MM.1S (cell line): ENCODE measurements around the gene CD47.

Experiments
- DNase-seq: peaks from one replicate; pipeline ENCODE4 v3.0.0-alpha.2; 2015
- H2AFZ ChIP-seq: fragments of 300-600 bp; sonication (generic); 2 replicates; pipeline ENCODE4 v1.6.0; 2016; ENCODE audit warnings: antibody characterized with exemption, low read length
- H3F3A ChIP-seq: fragments of 300-600 bp; sonication (generic); 2 replicates; pipeline ENCODE4 v1.6.1; 2016; ENCODE audit warnings: mild to moderate bottlenecking, antibody characterized with exemption, low read length, moderate library complexity, mixed read lengths; ENCODE audit not compliant: insufficient read depth
- H3K27ac ChIP-seq: fragments of 300-600 bp; sonication (generic); 2 replicates; pipeline ENCODE4 v1.5.1; 2016; ENCODE audit warnings: mild to moderate bottlenecking, low read length
- H3K27me3 ChIP-seq: fragments of 300-600 bp; sonication (generic); replicated peaks from 2 replicates; pipeline ENCODE4 v1.6.0; 2016; ENCODE audit warnings: low read length; ENCODE audit not compliant: insufficient read depth
- H3K36me3 ChIP-seq: fragments of 300-600 bp; sonication (generic); replicated peaks from 2 replicates; pipeline ENCODE4 v1.6.1; 2016; ENCODE audit warnings: mild to moderate bottlenecking, low read length, mixed read lengths; ENCODE audit not compliant: insufficient read depth
- H3K4me1 ChIP-seq: fragments of 300-600 bp; sonication (generic); 2 replicates; pipeline ENCODE4 v1.6.1; 2016; ENCODE audit warnings: low read length, mixed read lengths
- H3K4me2 ChIP-seq: fragments of 300-600 bp; sonication (generic); 2 replicates; pipeline ENCODE4 v1.6.0; 2016; ENCODE audit warnings: low read depth, low read length
- H3K4me3 ChIP-seq: fragments of 300-600 bp; sonication (generic); 2 replicates; pipeline ENCODE4 v1.5.1; 2016; ENCODE audit warnings: low read length, mixed read lengths
- H3K79me2 ChIP-seq: fragments of 300-600 bp; sonication (generic); 2 replicates; pipeline ENCODE4 v1.6.1; 2016; ENCODE audit warnings: mixed run types, low read length, mixed read lengths
- H3K9ac ChIP-seq: fragments of 300-600 bp; sonication (generic); 2 replicates; pipeline ENCODE4 v1.6.1; 2016; ENCODE audit warnings: low read length, mixed read lengths
- H3K9me2 ChIP-seq: fragments of 300-600 bp; sonication (generic); replicated peaks from 2 replicates; pipeline ENCODE4 v1.6.1; 2016; ENCODE audit warnings: mild to moderate bottlenecking, low read length, mixed read lengths; ENCODE audit not compliant: insufficient read depth
- H3K9me3 ChIP-seq: fragments of 300-600 bp; sonication (generic); replicated peaks from 2 replicates; pipeline ENCODE4 v1.6.1; 2016; ENCODE audit warnings: mild to moderate bottlenecking, low read length, mixed read lengths; ENCODE audit not compliant: insufficient read depth
- H4K20me1 ChIP-seq: fragments of 300-600 bp; sonication (generic); 2 replicates; pipeline ENCODE4 v1.6.1; 2016; ENCODE audit warnings: mild to moderate bottlenecking, low read length, moderate library complexity, mixed read lengths; ENCODE audit not compliant: insufficient read depth
- EZH2phosphoT487 ChIP-seq: fragments of 300-600 bp; sonication (generic); IDR thresholded peaks from 2 replicates; pipeline ENCODE4 v1.6.1; 2018; ENCODE audit warnings: antibody characterized with exemption, low read length

CD47 gene

DNA sequence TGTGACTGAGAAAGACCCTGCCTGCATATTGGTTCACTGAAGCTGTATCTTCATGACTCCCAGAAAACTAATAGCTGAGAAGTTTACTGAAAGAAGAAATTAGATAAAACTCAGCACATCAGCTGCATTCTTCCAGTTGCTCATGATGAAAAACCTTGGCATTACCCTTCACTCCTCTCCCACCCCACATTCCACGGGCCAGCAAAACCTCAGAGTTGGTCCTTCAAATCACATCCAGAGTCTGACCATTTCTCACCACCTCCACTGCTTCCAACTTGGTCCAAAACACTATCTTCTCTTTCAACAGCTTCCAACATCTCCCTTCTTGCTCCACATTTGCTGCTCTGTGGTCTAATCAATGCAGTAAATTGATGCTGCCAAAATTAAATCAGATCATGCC lies 97.1 kb downstream of the CD47 start:
- Histone ChIP-seq H3K9ac (no peak overlapping the region), H3K79me2 (no peaks in the 10 kb centered on the region), H3K9me3 (no peaks in the 10 kb centered on the region), H2AFZ (no peak overlapping the region), H3K36me3 (no peaks in the 10 kb centered on the region), H3F3A (no peaks in the 10 kb centered on the region), H3K4me3 (no peak overlapping the region), H3K27ac (no peak overlapping the region), H3K4me1 (no peaks in the 10 kb centered on the region), H4K20me1 (no peaks in the 10 kb centered on the region), H3K9me2 (no peaks in the 10 kb centered on the region), H3K27me3 (no peaks in the 10 kb centered on the region), H3K4me2 (no peak overlapping the region)
- no peak for TF ChIP-seq EZH2phosphoT487
- DNase-seq, result no peak
